GM19452 (cell line): ENCODE measurements around the gene PRDM13.
"Not testable (repeated sequence)": the region's sequence is repeated elsewhere in the genome, so short reads cannot be mapped to it uniquely, and the experiment has no call there.

Experiments
- ATAC-seq: cut with Tn5 transposase; IDR thresholded peaks from one replicate; pipeline ENCODE4 v1.9.1; 2021; ENCODE audit not compliant: unreplicated experiment

Gene PRDM13

GRCh38 chr6:99622044-99622443, 15.4 kb downstream of the PRDM13 start:
- not testable (repeated sequence) for ATAC-seq

DNA sequence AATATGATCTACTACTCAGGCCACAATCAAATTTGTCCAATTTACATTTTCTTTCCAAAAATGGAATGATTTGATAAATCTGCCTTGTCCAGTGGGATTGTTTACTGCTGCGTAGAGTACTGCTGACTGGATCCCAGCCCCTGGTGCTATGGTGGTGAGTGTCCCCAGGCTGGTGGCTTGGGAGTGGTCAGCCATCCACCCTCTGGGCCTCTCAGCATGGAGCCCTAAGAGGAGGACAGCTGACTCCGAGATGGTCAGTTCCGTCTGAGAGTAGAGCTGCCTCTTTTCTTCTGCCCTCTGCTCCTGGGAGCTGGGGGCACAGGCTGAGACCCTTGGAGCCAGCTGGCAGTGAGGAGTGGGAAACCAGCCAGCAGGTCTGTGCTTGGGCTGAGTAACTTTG, 22.7 kb downstream of the PRDM13 start:
- ATAC-seq, result no peak

GRCh38 chr6:99637629-99638028, 31.0 kb downstream of the PRDM13 start:
- no peak for ATAC-seq

GRCh38 chr6:99638358-99638757, 31.7 kb downstream of the PRDM13 start:
- ATAC-seq, result not testable (repeated sequence)

- ATAC-seq, result no peak
Measured at GRCh38 chr6:99641270-99641669, 34.6 kb downstream of the PRDM13 start.

DNA sequence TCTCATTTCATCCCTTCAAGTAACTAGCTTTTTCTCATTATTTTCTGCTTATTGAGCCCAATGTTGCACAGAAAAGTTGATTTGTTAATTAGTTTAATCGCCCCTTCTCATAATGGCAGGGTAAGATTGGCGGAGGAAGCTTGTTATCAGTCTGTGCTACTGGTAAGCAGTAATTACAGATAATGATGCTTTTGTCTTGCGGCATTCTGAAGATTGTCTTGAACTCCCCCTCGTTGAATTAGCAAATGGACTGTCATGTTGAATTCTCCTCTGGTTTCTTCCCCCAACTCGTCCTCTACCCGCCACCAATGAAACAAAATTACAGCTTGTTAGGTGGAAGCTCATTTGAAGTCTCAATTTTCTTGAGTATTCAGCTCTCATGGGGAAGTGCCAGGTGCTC, 39.4 kb downstream of the PRDM13 start:
- ATAC-seq, result no peak

DNA sequence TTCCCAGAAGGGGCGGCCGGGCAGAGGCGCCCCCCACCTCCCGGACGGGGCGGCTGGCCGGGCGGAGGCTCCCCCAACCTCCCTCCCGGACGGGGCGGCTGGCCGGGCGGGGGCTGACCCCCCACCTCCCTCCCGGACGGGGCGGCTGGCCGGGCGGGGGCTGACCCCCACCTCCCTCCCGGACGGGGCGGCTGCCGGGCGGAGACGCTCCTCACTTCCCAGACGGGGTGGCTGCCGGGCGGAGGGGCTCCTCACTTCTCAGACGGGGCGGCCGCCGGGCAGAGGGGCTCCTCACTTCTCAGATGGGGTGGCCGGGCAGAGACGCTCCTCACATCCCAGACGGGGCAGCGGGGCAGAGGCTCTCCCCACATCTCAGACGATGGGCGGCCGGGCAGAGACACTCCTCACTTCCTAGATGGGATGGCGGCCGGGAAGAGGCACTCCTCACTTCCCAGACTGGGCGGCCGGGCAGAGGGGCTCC, 43.5 kb downstream of the PRDM13 start:
- not testable (repeated sequence) for ATAC-seq

DNA sequence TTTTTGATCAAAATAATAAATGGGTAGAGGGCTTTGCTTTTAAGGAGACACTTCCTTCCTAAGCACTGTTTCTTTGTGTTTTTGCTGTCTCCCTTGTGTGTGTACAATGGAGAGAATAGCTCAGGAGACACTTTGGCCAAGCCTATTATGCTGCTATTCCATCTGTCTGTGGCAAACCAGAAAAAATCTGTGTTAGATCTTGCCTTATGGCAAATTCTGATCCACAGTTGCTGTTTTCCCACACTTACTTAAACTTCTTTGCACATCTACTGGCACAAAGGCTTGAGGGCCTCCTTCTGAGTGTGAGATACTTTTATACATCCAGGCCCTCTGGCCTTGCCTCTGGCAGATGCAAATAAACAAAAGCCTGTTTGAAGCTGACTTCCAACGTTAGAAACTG, 53.6 kb downstream of the PRDM13 start:
- ATAC-seq, result no peak

DNA sequence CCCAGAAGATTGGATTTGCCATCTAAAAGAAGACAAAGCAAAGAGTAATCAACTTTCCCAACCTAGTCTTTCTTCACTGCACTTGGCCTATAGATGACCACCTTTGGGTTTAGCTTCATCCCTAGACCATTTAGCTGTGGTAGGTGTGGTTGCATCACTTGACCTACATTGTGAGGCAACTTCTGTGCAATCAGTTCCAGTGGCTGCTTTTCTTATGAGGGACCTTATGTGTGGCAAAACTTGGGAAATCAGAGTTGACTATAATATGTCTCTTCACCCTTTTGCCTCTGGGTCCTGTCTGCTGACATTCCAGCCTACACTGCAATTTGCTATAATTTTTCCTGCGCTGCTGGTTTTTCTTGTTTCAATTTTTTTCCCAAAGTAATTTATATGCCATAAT, 55.2 kb downstream of the PRDM13 start:
- ATAC-seq, result no peak

DNA sequence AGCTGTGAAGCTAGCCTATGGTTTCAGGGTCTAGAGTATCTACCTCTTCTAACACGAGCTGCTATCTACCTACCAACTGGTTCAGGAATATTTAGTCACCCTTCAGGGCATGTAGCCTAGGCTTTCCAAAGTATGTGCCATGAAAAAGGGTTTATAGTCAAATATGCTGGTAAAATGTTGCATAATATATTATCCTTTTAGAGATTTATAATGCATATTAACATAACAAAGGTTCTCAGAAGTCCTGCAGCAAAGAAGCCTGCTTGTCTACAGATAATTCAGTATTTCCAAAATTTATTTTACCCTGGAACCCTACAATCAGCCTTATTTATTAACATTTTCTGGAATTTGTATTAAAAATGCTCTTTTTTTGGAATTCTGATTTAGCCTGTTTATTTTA, 56.0 kb downstream of the PRDM13 start:
- no peak for ATAC-seq
